Keratinocyte (primary cell): Measurements from ENCODE around the gene ZNF862. TPM values are rescaled to one million over a fixed set of nuclear protein-coding genes. Genes with fewer than 3 reads are reported as not detected.

ENCODE experiments used
- DNase-seq: peaks from one replicate; pipeline ENCODE4 v3.0.0-alpha.2; 2011; ENCODE audit warnings: low read depth, missing footprints, low spot score
- FAIRE-seq: peaks from 2 replicates; lab custom pipeline; 2011; peaks lifted over from hg19 to GRCh38; lab: Jason Lieb, UNC
- H2AFZ ChIP-seq: 2 replicates; pipeline ENCODE4 v1.6.0; 2012; ENCODE audit warnings: low read length, control low read depth, inconsistent platforms; ENCODE audit not compliant: control insufficient read depth
- H3K27ac ChIP-seq: 2 replicates; pipeline ENCODE4 v1.5.1; 2011; ENCODE audit warnings: low read length; ENCODE audit not compliant: control insufficient read depth, insufficient read depth
- H3K27me3 ChIP-seq: 3 replicates; pipeline ENCODE4 v1.6.0; 2011; ENCODE audit warnings: low read length; ENCODE audit not compliant: control insufficient read depth, insufficient read depth; ENCODE audit errors: extremely low read depth
- H3K36me3 ChIP-seq, 2 experiments: 2 replicates in 1 of 2; 3 replicates in 1 of 2; pipeline ENCODE4 v1.5.1; 2011; ENCODE audit warnings: low read length in 2 of 2, mild to moderate bottlenecking in 1 of 2; ENCODE audit not compliant: control insufficient read depth in 2 of 2, insufficient read depth in 2 of 2; ENCODE audit errors: extremely low read depth in 1 of 2
- H3K4me1 ChIP-seq: 3 replicates; pipeline ENCODE4 v1.5.1; 2011; ENCODE audit warnings: low read length; ENCODE audit not compliant: control insufficient read depth, insufficient read depth; ENCODE audit errors: extremely low read depth
- H3K4me2 ChIP-seq: 3 replicates; pipeline ENCODE4 v1.6.0; 2011; ENCODE audit warnings: low read depth, low read length; ENCODE audit not compliant: control insufficient read depth, insufficient read depth; ENCODE audit errors: extremely low read depth
- H3K4me3 ChIP-seq, 3 experiments: fragments of 200-600 bp in 1 of 3; sonication (generic) in 1 of 3; 2 replicates in 2 of 3; 3 replicates in 1 of 3; pipeline ENCODE4 v1.5.1; 2011 to 2016; ENCODE audit warnings: low read length in 3 of 3, mild to moderate bottlenecking in 3 of 3, control low read depth in 2 of 3, inconsistent platforms in 1 of 3, low read depth in 1 of 3, mixed read lengths in 1 of 3, mixed run types in 1 of 3, moderate library complexity in 1 of 3; ENCODE audit not compliant: control insufficient read depth in 2 of 3, insufficient read depth in 2 of 3; ENCODE audit errors: extremely low read depth in 1 of 3
- H3K79me2 ChIP-seq: 2 replicates; pipeline ENCODE4 v1.6.0; 2012; ENCODE audit warnings: low read length; ENCODE audit not compliant: control insufficient read depth, insufficient read depth
- H3K9ac ChIP-seq: 3 replicates; pipeline ENCODE4 v1.6.0; 2011; ENCODE audit warnings: low read length; ENCODE audit not compliant: control insufficient read depth, insufficient read depth; ENCODE audit errors: extremely low read depth
- H3K9me1 ChIP-seq: 3 replicates; pipeline ENCODE4 v1.6.0; 2011; ENCODE audit warnings: low read length; ENCODE audit not compliant: control insufficient read depth, insufficient read depth; ENCODE audit errors: extremely low read depth
- H3K9me3 ChIP-seq: 2 replicates; pipeline ENCODE4 v1.5.1; 2012; ENCODE audit warnings: low read depth, low read length; ENCODE audit not compliant: control insufficient read depth
- H4K20me1 ChIP-seq: 3 replicates; pipeline ENCODE4 v1.6.0; 2011; ENCODE audit warnings: low read length; ENCODE audit not compliant: control insufficient read depth, insufficient read depth; ENCODE audit errors: extremely low read depth
- CTCF ChIP-seq, 3 experiments: IDR thresholded peaks in 1 of 3; conservative IDR thresholded peaks in 1 of 3; optimal IDR thresholded peaks in 1 of 3; 2 replicates in 2 of 3; 3 replicates in 1 of 3; pipeline versions ENCODE3 to v1.5.1; 2011; ENCODE audit warnings: low read length in 3 of 3, mild to moderate bottlenecking in 3 of 3, moderate library complexity in 2 of 3, control low read depth in 1 of 3, inconsistent platforms in 1 of 3; ENCODE audit not compliant: insufficient read depth in 2 of 3; ENCODE audit errors: extremely low read depth in 1 of 3
- EZH2 ChIP-seq: IDR thresholded peaks from one replicate; pipeline ENCODE4 v1.6.1; 2012; ENCODE audit warnings: inconsistent platforms, mild to moderate bottlenecking, low read length, moderate library complexity
- dilution Hi-C: fragments of 300-500 bp; cut with MboI; formaldehyde crosslinking; loops from one replicate; pipeline ENCODE4 v1.7.0; 2020; ENCODE audit warnings: low sequenced_read_pairs; ENCODE audit not compliant: extremely low pct_ligation_motif_present
- polyA plus RNA-seq, 5 experiments: library from polyadenylated mRNA; depleted of rRNA in 3 of 5; stranded (reverse) in 3 of 5; stranded (forward) in 1 of 5; unstranded in 1 of 5; fragments of >200 nt; gene quantifications; 1 replicate in 1 of 5; 2 replicates in 3 of 5; 3 replicates in 1 of 5; pipeline versions ENCODE4 v1.2.1 to v1.2.3, GENCODE V29; 2011 to 2012; ENCODE audit warnings: missing spikeins in 2 of 5, low read depth in 1 of 5, low replicate concordance in 1 of 5

The ZNF862 gene
- polyA plus RNA-seq, 1 donor (not counting 4 experiments of a cell fraction or from before 2014, with no cell fraction given), result 10.1 TPM

- H3K4me1 ChIP-seq, result no peaks in the 10 kb centered on the region
- peaks cover 18% of the 10 kb centered on the region for H3K27me3 ChIP-seq
- dilution Hi-C loops, result no loop called here
- FAIRE-seq (no peak), DNase-seq (no peak)
- H3K36me3 ChIP-seq, result no peaks in the 10 kb centered on the region
- no peak overlapping the region for H2AFZ ChIP-seq
- H3K79me2 ChIP-seq, result no peaks in the 10 kb centered on the region
- no peak overlapping the region for H3K27ac ChIP-seq
- H3K4me2 ChIP-seq, result no peak overlapping the region
- H3K4me3 ChIP-seq, result no peak overlapping the region
- TF ChIP-seq EZH2 (no peak), CTCF (optimal IDR thresholded peaks at IDR 0.05 in 1 of 3, IDR thresholded peaks at IDR 0.05 in 1 of 3, conservative IDR thresholded peaks at IDR 0.05 in 1 of 3; ENCODE audit: extremely low read depth in 1 of 3, insufficient read depth in 2 of 3, low read length in 3 of 3) (no peak)
- H3K9ac ChIP-seq, result no peak overlapping the region
- H3K9me3 ChIP-seq, result no peaks in the 10 kb centered on the region
- no peaks in the 10 kb centered on the region for H3K9me1 ChIP-seq
- H4K20me1 ChIP-seq, result no peaks in the 10 kb centered on the region
Measured at GRCh38 chr7:149818536-149818840, 19.7 kb upstream of the ZNF862 start.

GRCh38 chr7:149819141-149819960 lies 18.8 kb upstream of the ZNF862 start:
- Histone ChIP-seq H3K36me3 (no peaks in the 10 kb centered on the region), H3K27ac (no peak overlapping the region), H3K27me3 (peaks cover 18% of the 10 kb centered on the region), H3K4me1 (no peaks in the 10 kb centered on the region), H3K79me2 (no peaks in the 10 kb centered on the region), H3K9me1 (no peaks in the 10 kb centered on the region), H3K4me2 (no peak overlapping the region), H2AFZ (no peak overlapping the region), H4K20me1 (no peaks in the 10 kb centered on the region), H3K9ac (no peak overlapping the region), H3K9me3 (no peaks in the 10 kb centered on the region), H3K4me3 (no peak overlapping the region)
- DNase-seq (no peak), FAIRE-seq (no peak)
- TF ChIP-seq CTCF (optimal IDR thresholded peaks at IDR 0.05 in 1 of 3, IDR thresholded peaks at IDR 0.05 in 1 of 3, conservative IDR thresholded peaks at IDR 0.05 in 1 of 3; ENCODE audit: extremely low read depth in 1 of 3, insufficient read depth in 2 of 3, low read length in 3 of 3), result no peak
- TF ChIP-seq EZH2, result no peak
- dilution Hi-C loops, result no loop called here
